Neural crest cell (in vitro differentiated cells): Measurements from ENCODE around the gene SLC26A9. TPM values are rescaled to one million over a fixed set of nuclear protein-coding genes. Genes with fewer than 3 reads are reported as not detected.
A peak's percentile ranks its signal among the peaks of the same experiment; 100 is the strongest.

Source experiments
- DNase-seq: peaks from one replicate; pipeline ENCODE4 v3.0.0; 2021; ENCODE audit warnings: low read depth, mixed read lengths, low spot score
- H3K27ac Mint-ChIP-seq: one replicate; pipeline ENCODE4 v1.8.0; 2021; ENCODE audit warnings: mild to moderate bottlenecking, mixed read lengths; ENCODE audit not compliant: unreplicated experiment
- H3K27me3 Mint-ChIP-seq: 2 replicates; pipeline ENCODE4 v1.8.0; 2021; ENCODE audit warnings: low read depth, mild to moderate bottlenecking, mixed read lengths
- H3K36me3 Mint-ChIP-seq: 2 replicates; pipeline ENCODE4 v1.8.0; 2021; ENCODE audit warnings: low read depth, mild to moderate bottlenecking, mixed read lengths
- H3K4me1 Mint-ChIP-seq: 2 replicates; pipeline ENCODE4 v1.8.0; 2021; ENCODE audit warnings: mixed read lengths
- H3K4me3 Mint-ChIP-seq: one replicate; pipeline ENCODE4 v1.8.0; 2021; ENCODE audit warnings: mild to moderate bottlenecking, mixed read lengths
- H3K9me3 Mint-ChIP-seq: 2 replicates; pipeline ENCODE4 v1.8.0; 2021; ENCODE audit warnings: mixed read lengths
- total RNA-seq: library from RNA; stranded (reverse); gene quantifications from 2 replicates; pipeline ENCODE4 v1.2.1, GENCODE V29; 2021
- TF ChIP-seq, protein P1 (sequence below): fragments of 200-600 bp; sonication (generic); conservative IDR thresholded peaks from 2 replicates; pipeline ENCODE4 v1.5.0; 2021; ENCODE audit warnings: antibody characterized with exemption, mild to moderate bottlenecking

The SLC26A9 gene
- total RNA-seq, 1 donor from 2014 or later, result 0.16 TPM

DNA sequence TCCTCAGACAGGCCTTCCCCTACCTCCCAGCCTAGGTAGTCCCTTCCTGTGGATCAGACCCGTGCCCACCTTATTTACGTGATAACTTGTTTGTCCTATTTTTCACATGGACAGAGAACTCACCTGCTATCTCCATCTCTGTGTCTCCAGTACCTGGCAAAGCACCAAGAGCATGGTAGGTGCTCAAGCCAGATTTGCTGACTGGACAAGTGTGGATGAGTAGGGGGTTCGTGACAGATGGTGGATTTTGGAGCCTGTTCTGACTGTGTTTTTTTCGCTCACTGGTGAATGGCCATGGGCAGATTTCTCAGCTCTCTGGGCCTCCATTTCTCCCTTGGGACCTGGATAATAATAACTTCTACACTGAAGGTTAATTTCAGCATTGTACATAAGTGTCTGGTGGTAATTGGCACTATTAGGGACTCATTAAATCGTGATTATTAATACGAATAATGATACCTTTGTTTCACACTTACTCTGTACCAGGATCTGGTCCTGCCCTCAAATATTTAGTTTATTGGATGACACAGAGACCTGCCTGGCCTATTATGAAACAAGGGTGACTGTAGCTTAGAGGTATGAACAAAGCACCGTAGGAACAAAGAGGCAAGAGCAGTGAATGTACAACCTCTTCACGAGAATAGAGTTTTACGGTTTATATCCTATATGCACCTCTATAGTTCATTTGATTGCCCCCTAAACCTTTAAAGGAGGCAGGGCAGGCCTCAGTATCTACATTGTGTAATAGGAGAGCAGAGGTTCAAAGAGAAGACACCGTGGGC lies 24.5 kb upstream of the SLC26A9 start:
- DNase-seq, result no peak
- H3K9me3 Mint-ChIP-seq, result no peaks in the 10 kb centered on the region
- no peaks in the 10 kb centered on the region for H3K36me3 Mint-ChIP-seq
- TF ChIP-seq, protein P1, sequence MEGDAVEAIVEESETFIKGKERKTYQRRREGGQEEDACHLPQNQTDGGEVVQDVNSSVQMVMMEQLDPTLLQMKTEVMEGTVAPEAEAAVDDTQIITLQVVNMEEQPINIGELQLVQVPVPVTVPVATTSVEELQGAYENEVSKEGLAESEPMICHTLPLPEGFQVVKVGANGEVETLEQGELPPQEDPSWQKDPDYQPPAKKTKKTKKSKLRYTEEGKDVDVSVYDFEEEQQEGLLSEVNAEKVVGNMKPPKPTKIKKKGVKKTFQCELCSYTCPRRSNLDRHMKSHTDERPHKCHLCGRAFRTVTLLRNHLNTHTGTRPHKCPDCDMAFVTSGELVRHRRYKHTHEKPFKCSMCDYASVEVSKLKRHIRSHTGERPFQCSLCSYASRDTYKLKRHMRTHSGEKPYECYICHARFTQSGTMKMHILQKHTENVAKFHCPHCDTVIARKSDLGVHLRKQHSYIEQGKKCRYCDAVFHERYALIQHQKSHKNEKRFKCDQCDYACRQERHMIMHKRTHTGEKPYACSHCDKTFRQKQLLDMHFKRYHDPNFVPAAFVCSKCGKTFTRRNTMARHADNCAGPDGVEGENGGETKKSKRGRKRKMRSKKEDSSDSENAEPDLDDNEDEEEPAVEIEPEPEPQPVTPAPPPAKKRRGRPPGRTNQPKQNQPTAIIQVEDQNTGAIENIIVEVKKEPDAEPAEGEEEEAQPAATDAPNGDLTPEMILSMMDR, result no peak
- H3K27me3 Mint-ChIP-seq, result no peaks in the 10 kb centered on the region
- no peak overlapping the region for H3K4me3 Mint-ChIP-seq
- peak overlapping the region; percentile 60 for H3K27ac Mint-ChIP-seq
- peaks cover 20% of the 10 kb centered on the region for H3K4me1 Mint-ChIP-seq

DNA sequence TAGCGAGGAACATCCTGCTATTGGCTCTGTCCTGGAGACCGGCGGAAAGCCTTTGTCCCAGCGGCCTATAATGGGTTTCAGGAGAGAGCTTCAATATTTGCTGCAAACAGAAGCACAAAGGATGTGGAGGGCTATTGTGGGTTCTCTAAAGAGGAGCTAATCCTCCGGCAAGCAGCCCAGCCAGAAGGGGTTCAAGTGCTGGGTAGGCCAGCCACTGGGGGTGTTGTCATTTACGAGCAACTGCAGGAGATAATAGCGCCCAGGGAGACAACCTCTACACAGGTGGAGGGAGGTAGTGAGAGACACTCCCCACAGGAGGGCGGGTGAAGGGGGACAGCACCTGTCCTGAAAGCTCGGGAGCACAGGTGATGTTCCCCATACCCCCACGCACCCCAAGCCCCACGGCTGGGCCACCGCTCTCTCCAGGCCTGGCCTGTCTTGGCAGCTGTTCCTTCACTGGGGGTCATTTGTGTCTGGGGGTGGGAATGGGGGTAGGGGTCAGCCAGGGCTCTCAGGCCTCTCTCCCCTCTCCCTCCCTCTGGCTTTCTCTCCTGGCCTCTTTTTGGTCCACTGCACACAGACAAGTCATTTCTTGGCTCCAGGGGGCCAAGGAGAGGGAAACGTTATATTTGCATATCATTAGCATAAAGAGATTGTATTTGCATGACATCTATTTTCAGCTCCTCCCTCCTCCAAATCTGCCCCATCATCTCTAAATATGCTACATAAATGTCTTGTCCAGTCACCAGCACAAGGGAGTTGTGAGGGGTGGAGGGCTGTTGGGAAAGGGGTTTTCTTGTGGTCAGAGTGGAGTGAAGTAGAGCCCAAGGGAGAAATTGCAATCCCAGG lies 22.0 kb upstream of the SLC26A9 start:
- Mint-ChIP-seq H3K4me3 (no peak overlapping the region), H3K9me3 (no peaks in the 10 kb centered on the region), H3K27ac (peak overlapping the region; percentile 19), H3K36me3 (no peaks in the 10 kb centered on the region), H3K27me3 (no peaks in the 10 kb centered on the region), H3K4me1 (peaks cover 25% of the 10 kb centered on the region)
- TF ChIP-seq, protein P1, result no peak
- DNase-seq, result no peak

DNA sequence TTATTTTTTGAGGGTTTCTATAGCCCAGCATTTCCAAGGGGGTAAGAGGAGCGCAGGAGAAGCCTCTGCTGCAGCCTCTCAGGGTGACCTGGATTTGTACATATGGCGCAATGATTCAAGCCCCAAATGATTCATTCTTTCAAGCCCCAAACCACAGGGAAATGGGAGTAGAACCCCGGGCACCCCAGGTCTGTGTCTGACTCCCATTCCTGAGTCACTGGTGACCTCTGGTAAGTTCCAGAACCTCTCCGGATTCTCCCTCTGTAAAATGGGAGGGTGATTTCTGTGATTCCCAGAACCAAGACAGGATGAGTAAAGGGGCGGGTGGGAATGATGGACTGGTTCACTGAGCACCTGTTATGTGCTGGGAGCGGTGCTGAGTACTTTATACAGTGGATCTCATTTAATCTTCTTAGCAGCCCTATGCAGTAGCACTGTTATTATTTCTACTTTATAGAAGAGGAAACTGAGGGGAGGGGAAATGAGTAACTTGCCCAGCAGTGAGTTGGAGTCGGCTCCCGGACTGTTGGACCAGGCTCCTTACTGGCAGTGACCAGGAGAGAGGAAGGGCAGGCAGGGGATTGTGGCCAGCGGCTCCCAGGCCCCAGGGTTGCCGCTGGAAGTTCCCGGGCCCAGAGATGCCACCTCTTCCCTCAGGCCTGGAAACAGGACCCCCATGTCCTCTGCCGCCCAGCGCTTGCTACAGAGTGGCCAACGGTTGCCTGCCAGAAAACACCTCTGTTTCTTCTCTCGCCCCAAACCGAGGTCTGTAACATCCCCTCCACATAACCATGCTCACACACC lies 20.3 kb upstream of the SLC26A9 start:
- TF ChIP-seq, protein P1, result no peak
- Mint-ChIP-seq H3K4me1 (peaks cover 29% of the 10 kb centered on the region), H3K27ac (no peak overlapping the region), H3K9me3 (no peaks in the 10 kb centered on the region), H3K4me3 (no peak overlapping the region), H3K36me3 (no peaks in the 10 kb centered on the region), H3K27me3 (no peaks in the 10 kb centered on the region)
- DNase-seq, result no peak

DNA sequence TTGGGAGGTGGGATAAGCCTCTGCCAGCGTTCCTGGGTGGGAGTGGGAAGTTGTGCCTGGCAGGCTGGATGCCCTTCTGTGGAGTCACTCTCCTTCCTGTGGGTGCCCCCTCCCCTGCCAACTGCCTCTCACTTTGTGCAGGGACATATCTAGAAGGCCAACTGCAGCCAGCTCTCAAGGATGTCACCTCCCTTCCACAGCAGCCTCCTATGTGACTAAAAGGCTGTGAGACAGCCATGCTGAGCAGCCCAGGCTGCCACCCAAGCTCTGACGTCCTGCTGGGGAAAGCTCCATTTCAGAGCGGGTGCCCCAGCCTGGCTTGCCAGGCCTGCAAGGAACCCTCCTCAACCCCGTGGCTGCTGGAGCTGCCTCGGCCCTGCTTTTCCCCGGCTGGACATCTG lies 19.6 kb upstream of the SLC26A9 start:
- TF ChIP-seq, protein P1, result no peak
- H3K9me3 Mint-ChIP-seq, result no peaks in the 10 kb centered on the region
- no peak for DNase-seq
- peaks cover 29% of the 10 kb centered on the region for H3K4me1 Mint-ChIP-seq
- H3K27ac Mint-ChIP-seq, result peak overlapping the region; percentile 19
- H3K36me3 Mint-ChIP-seq, result no peaks in the 10 kb centered on the region
- H3K4me3 Mint-ChIP-seq, result no peak overlapping the region
- no peaks in the 10 kb centered on the region for H3K27me3 Mint-ChIP-seq
